GM12878 (cell line): ENCODE results near the gene MEGF11. TPM values are rescaled to one million over a fixed set of nuclear protein-coding genes. Genes with fewer than 3 reads are reported as not detected.

ENCODE experiments used
- ATAC-seq: fragments of 200-7000 bp; cut with Tn5 transposase; 3 replicates; pipeline ENCODE4 v1.9.1; 2020; ENCODE audit warnings: mild to moderate bottlenecking, moderate library complexity
- BruUV-seq: library from RNA; stranded (reverse); fragments of 400-500 nt; replicated peaks from 2 replicates; lab custom pipeline; 2021; lab: Mats Ljungman, UMichigan
- CTCF ChIA-PET: fragments of 300-600 bp; sonication (Branson Sonifier 250); formaldehyde crosslinking; extraction: SDS; loops from one replicate; lab custom pipeline; 2021; ENCODE audit warnings: inconsistent platforms; lab: Yijun Ruan, JAX
- POLR2A ChIA-PET: fragments of 350-600 bp; formaldehyde crosslinking; extraction: SDS; loops from one replicate; lab custom pipeline; 2021; ENCODE audit warnings: inconsistent platforms; lab: Charles Lee
- RAD21 ChIA-PET: fragments of 300-600 bp; sonication (Branson Sonifier 250); formaldehyde crosslinking; loops from one replicate; lab custom pipeline; 2023; ENCODE audit warnings: antibody characterized with exemption; ENCODE audit not compliant: unreplicated experiment; lab: Charles Lee
- SMC1A ChIA-PET: fragments of 300-600 bp; sonication (Branson Sonifier 250); formaldehyde crosslinking; loops from one replicate; lab custom pipeline; 2023; ENCODE audit not compliant: unreplicated experiment, uncharacterized antibody; lab: Charles Lee
- DNase-seq: peaks from one replicate; pipeline ENCODE4 v3.0.0-alpha.2; 2011; ENCODE audit warnings: low read depth, low spot score
- FAIRE-seq: peaks from 3 replicates; lab custom pipeline; 2011; peaks lifted over from hg19 to GRCh38; lab: Jason Lieb, UNC
- H2AFZ ChIP-seq: 2 replicates; pipeline ENCODE4 v1.6.0; 2011; ENCODE audit warnings: low read depth, low read length, control low read depth; ENCODE audit not compliant: control insufficient read depth
- H3K27ac ChIP-seq: 2 replicates; pipeline ENCODE4 v1.5.1; 2011; ENCODE audit warnings: control low read depth; ENCODE audit not compliant: control insufficient read depth, insufficient read depth
- H3K27me3 ChIP-seq, 2 experiments: replicated peaks in 1 of 2; 2 replicates each; pipeline versions ENCODE4 v1.6.0 to v1.6.1; 2011; ENCODE audit warnings: low read length in 1 of 2; ENCODE audit not compliant: control insufficient read depth in 2 of 2, insufficient read depth in 2 of 2
- H3K36me3 ChIP-seq, 2 experiments: 2 replicates each; pipeline ENCODE4 v1.5.1; 2011; ENCODE audit warnings: low read length in 1 of 2; ENCODE audit not compliant: control insufficient read depth in 2 of 2, insufficient read depth in 2 of 2
- H3K4me1 ChIP-seq: 2 replicates; pipeline ENCODE4 v1.6.1; 2011; ENCODE audit warnings: mild to moderate bottlenecking, low read length, moderate library complexity, mixed read lengths; ENCODE audit not compliant: control insufficient read depth, insufficient read depth
- H3K4me2 ChIP-seq: 2 replicates; pipeline ENCODE4 v1.6.0; 2011; ENCODE audit warnings: control low read depth; ENCODE audit not compliant: control insufficient read depth, insufficient read depth
- H3K4me3 ChIP-seq: fragments of 200-600 bp; sonication (generic); 2 replicates; pipeline ENCODE4 v1.5.1; 2016
- H3K79me2 ChIP-seq: 2 replicates; pipeline ENCODE4 v1.6.0; 2011; ENCODE audit warnings: low read length; ENCODE audit not compliant: control insufficient read depth, insufficient read depth
- H3K9ac ChIP-seq: 2 replicates; pipeline ENCODE4 v1.8.0; 2011; ENCODE audit warnings: low read length, control low read depth, mixed read lengths; ENCODE audit not compliant: control insufficient read depth, insufficient read depth
- H3K9me3 ChIP-seq: replicated peaks from 3 replicates; pipeline ENCODE4 v1.5.1; 2011; ENCODE audit warnings: mild to moderate bottlenecking, low read length; ENCODE audit not compliant: control insufficient read depth, insufficient read depth
- H4K20me1 ChIP-seq: 2 replicates; pipeline ENCODE4 v1.6.0; 2011; ENCODE audit not compliant: control insufficient read depth, insufficient read depth
- BMI1 ChIP-seq: fragments of 450-650 bp; IDR thresholded peaks from 2 replicates; pipeline ENCODE4 v1.6.1; 2016; ENCODE audit warnings: mild to moderate bottlenecking, moderate library complexity, borderline replicate concordance
- CHD1 ChIP-seq: IDR thresholded peaks from 2 replicates; pipeline ENCODE4 v1.6.1; 2012; ENCODE audit warnings: low read depth, low read length, improper control_type of control experiment
- GATAD2B ChIP-seq: fragments of 450-650 bp; conservative IDR thresholded peaks from 2 replicates; pipeline ENCODE4 v1.6.1; 2017; ENCODE audit warnings: low read depth, mild to moderate bottlenecking, moderate library complexity
- MYB ChIP-seq: fragments of 150-350 bp; IDR thresholded peaks from 2 replicates; pipeline ENCODE4 v1.6.1; 2014; ENCODE audit warnings: mild to moderate bottlenecking, low read depth, low read length, borderline replicate concordance
- MYC ChIP-seq: IDR thresholded peaks from 2 replicates; pipeline ENCODE4 v1.6.1; 2011; ENCODE audit warnings: mild to moderate bottlenecking, low read length, moderate library complexity, inconsistent platforms; ENCODE audit not compliant: insufficient read depth, insufficient replicate concordance, insufficient read length, severe bottlenecking
- NFYA ChIP-seq: IDR thresholded peaks from 2 replicates; pipeline ENCODE4 v1.6.1; 2011; ENCODE audit warnings: low read depth, mild to moderate bottlenecking, low read length, improper control_type of control experiment, borderline replicate concordance
- PML ChIP-seq: IDR thresholded peaks from 2 replicates; pipeline ENCODE4 v1.6.1; 2012; ENCODE audit warnings: low read length, inconsistent platforms
- RAD21 ChIP-seq: IDR thresholded peaks from 2 replicates; pipeline ENCODE4 v1.6.1; 2011; ENCODE audit warnings: mild to moderate bottlenecking, low read depth, low read length, moderate library complexity; ENCODE audit not compliant: insufficient read depth
- SREBF1 ChIP-seq: IDR thresholded peaks from 2 replicates; pipeline ENCODE4 v1.6.1; 2012; ENCODE audit warnings: mild to moderate bottlenecking, low read length
- SUZ12 ChIP-seq: fragments of 200-600 bp; sonication (generic); IDR thresholded peaks from one replicate; pipeline ENCODE4 v1.6.1; 2018; ENCODE audit warnings: antibody characterized with exemption, mild to moderate bottlenecking; ENCODE audit not compliant: unreplicated experiment
- TCF7 ChIP-seq: IDR thresholded peaks from 2 replicates; pipeline ENCODE4 v1.6.1; 2014; ENCODE audit warnings: antibody characterized with exemption, borderline replicate concordance
- ZBED1 ChIP-seq: IDR thresholded peaks from 2 replicates; pipeline ENCODE4 v1.6.1; 2016; ENCODE audit warnings: borderline replicate concordance
- ZZZ3 ChIP-seq: IDR thresholded peaks from 2 replicates; pipeline ENCODE4 v1.6.1; 2011; ENCODE audit warnings: low read depth; ENCODE audit not compliant: control insufficient read depth, insufficient read length
- WGBS: methylation state at CpG from one replicate; pipeline ENCODE4 v1.1.6; 2016; ENCODE audit warnings: low lambda C conversion rate; ENCODE audit not compliant: insufficient replicate concordance, insufficient coverage; ENCODE audit errors: missing lambda C conversion rate; 5-methylcytosine and 5-hydroxymethylcytosine counted together
- in situ Hi-C: fragments of 300-500 bp; cut with MboI; formaldehyde crosslinking; loops from 9 replicates; pipeline ENCODE4 v1.14.3; 2018; ENCODE audit warnings: mixed read lengths
- intact Hi-C: fragments of 100-400 bp; cut with micrococcal nuclease; formaldehyde crosslinking; loops from one replicate; pipeline ENCODE4 v1.14.2; 2022; ENCODE audit not compliant: unreplicated experiment
- polyA plus RNA-seq, 11 experiments: library from polyadenylated mRNA; depleted of rRNA in 4 of 11; unstranded in 6 of 11; stranded (reverse) in 5 of 11; fragments of >200 nt; fragmentation: Nextera tagmentation in 4 of 11; fragmentation: Illumina TruSeq in 1 of 11; extraction: Ambion mirVana in 4 of 11; extraction: Trizol in 1 of 11; gene quantifications; 1 replicate in 1 of 11; 2 replicates in 10 of 11; pipeline versions ENCODE4 v1.2.1 to v1.2.3, GENCODE V29; 2011 to 2016; ENCODE audit warnings: inconsistent platforms in 2 of 11, missing spikeins in 2 of 11, low read depth in 1 of 11
- total RNA-seq, 4 experiments: library from RNA; depleted of rRNA in 3 of 4; stranded (reverse); fragments of >200 nt in 3 of 4; fragmentation: Illumina TruSeq in 1 of 4; extraction: Trizol in 1 of 4; gene quantifications; 2 replicates each; pipeline versions ENCODE4 v1.2.1 to v1.2.3, GENCODE V29; 2013 to 2021
- TF ChIP-seq, protein P1 (sequence below): fragments of 450-650 bp; IDR thresholded peaks from 2 replicates; pipeline ENCODE4 v1.6.1; 2017; ENCODE audit warnings: antibody characterized with exemption, mild to moderate bottlenecking, moderate library complexity

Gene MEGF11
- total and polyA plus RNA-seq, 10 of the 15 experiments (the other 5 are each of a cell fraction or from before 2014, with no cell fraction given), result 0.03 to 1.7 (median 0.49) TPM

DNA sequence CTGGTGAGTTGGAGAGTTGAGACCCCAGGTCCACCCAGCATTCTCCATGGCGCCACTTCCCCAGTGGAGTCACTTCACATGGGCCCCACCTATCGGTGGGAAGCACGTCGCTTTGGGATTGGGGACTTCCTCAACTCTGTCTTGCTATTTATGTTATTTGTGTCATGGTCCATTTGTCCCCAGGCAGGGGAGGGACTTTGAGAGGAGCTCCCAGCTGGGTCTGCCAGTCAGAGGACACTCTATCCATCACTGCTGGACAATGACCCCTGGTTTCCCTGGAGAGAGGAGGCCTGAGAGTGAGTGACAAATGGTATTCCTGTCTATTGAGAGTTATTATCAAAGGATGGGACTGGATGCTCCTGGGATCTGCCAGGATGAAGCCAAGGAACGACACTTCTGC is 256.6 kb downstream of the MEGF11 start:
- no TSS peak for BruUV-seq
- Histone ChIP-seq H3K36me3 (no peaks in the 10 kb centered on the region), H3K9me3 (no peaks in the 10 kb centered on the region), H3K4me2 (no peak overlapping the region), H3K27me3 (peaks cover 2 to 3% of the 10 kb centered on the region in 2 experiments; a peak in 2 of 4 replicates), H3K4me3 (no peak overlapping the region), H3K27ac (no peak overlapping the region), H3K9ac (no peak overlapping the region), H3K4me1 (no peaks in the 10 kb centered on the region), H2AFZ (no peak overlapping the region), H3K79me2 (no peaks in the 10 kb centered on the region), H4K20me1 (no peaks in the 10 kb centered on the region)
- FAIRE-seq (no peak), ATAC-seq (no peak), DNase-seq (no peak)
- WGBS, result 14% methylated on average over 5 of the region's 5 CpGs
- no peak for TF ChIP-seq RAD21
- no peak for TF ChIP-seq CHD1
- TF ChIP-seq ZZZ3, result no peak
- no peak for TF ChIP-seq TCF7
- no peak for TF ChIP-seq NFYA
- TF ChIP-seq MYC, result no peak
- no peak for TF ChIP-seq SUZ12
- intact Hi-C loops, result no loop called here
- ChIA-PET SMC1A (no interaction called here), RAD21 (no interaction called here), CTCF (no interaction called here), POLR2A (no interaction called here)
- in situ Hi-C loops, result no loop called here

DNA sequence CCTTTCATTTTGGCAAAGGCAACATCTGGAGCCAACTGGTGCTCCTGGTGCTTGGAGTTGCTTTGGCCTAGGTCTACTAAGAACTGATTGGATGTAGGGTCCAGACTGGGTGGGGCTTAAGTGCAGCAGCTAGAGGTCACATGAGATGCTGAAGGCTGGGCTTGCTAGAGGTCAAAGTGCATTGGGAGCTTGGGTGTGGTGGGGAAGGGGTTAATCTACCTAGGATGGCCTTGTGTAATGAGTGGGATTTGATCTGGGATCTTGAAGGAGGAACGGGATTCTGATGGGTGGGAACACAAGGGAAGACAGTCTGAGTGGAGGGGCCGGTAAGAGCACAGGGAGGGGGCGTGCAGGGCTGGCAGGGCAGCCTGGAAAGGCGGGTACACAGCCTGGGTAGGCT is 258.7 kb downstream of the MEGF11 start:
- Histone ChIP-seq H2AFZ (no peak overlapping the region), H3K9ac (no peak overlapping the region), H3K4me1 (no peaks in the 10 kb centered on the region), H3K4me3 (no peak overlapping the region), H3K27me3 (peaks cover 2 to 3% of the 10 kb centered on the region in 2 experiments; a peak in 2 of 4 replicates), H3K4me2 (no peak overlapping the region), H3K79me2 (no peaks in the 10 kb centered on the region), H3K36me3 (no peaks in the 10 kb centered on the region), H3K9me3 (no peaks in the 10 kb centered on the region), H3K27ac (no peak overlapping the region), H4K20me1 (no peaks in the 10 kb centered on the region)
- ChIA-PET CTCF (interaction anchor here (0.6 to 0.9 kb wide), 2 partner anchors 9 to 47 kb away, joined by 3 to 4 read pairs; no protein-coding TSS in a partner anchor), RAD21 (no interaction called here), SMC1A (no interaction called here), POLR2A (no interaction called here)
- WGBS, result 0% methylated on average over 2 of the region's 4 CpGs
- FAIRE-seq (no peak), DNase-seq (no peak), ATAC-seq (no peak)
- no TSS peak for BruUV-seq
- in situ Hi-C loops, result no loop called here
- intact Hi-C loops, result no loop called here
- no peak for TF ChIP-seq PML
- no peak for TF ChIP-seq BMI1
- no peak for TF ChIP-seq MYB
- TF ChIP-seq ZBED1, result no peak
- no peak for TF ChIP-seq SREBF1
- TF ChIP-seq, protein P1, sequence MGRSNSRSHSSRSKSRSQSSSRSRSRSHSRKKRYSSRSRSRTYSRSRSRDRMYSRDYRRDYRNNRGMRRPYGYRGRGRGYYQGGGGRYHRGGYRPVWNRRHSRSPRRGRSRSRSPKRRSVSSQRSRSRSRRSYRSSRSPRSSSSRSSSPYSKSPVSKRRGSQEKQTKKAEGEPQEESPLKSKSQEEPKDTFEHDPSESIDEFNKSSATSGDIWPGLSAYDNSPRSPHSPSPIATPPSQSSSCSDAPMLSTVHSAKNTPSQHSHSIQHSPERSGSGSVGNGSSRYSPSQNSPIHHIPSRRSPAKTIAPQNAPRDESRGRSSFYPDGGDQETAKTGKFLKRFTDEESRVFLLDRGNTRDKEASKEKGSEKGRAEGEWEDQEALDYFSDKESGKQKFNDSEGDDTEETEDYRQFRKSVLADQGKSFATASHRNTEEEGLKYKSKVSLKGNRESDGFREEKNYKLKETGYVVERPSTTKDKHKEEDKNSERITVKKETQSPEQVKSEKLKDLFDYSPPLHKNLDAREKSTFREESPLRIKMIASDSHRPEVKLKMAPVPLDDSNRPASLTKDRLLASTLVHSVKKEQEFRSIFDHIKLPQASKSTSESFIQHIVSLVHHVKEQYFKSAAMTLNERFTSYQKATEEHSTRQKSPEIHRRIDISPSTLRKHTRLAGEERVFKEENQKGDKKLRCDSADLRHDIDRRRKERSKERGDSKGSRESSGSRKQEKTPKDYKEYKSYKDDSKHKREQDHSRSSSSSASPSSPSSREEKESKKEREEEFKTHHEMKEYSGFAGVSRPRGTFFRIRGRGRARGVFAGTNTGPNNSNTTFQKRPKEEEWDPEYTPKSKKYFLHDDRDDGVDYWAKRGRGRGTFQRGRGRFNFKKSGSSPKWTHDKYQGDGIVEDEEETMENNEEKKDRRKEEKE, result no peak
- TF ChIP-seq GATAD2B, result no peak
- no peak for TF ChIP-seq ZZZ3
